Measurements from ENCODE around the gene NT5C3B.
"Not testable (repeated sequence)": the region's sequence is repeated elsewhere in the genome, so short reads cannot be mapped to it uniquely, and the experiment has no call there.

The NT5C3B gene

GRCh38 chr17:41844971-41845370 lies 8.9 kb upstream of the NT5C3B start:
- H3K4me3 ChIP-seq (ENCODE audit: low read depth in 1 of 2, low read length in 2 of 2): no peak overlapping the region
- no peaks in the 10 kb centered on the region for H3K4me1 ChIP-seq (ENCODE audit: control insufficient read depth in 1 of 2, insufficient read depth in 2 of 2, low read length in 2 of 2)
- H3K27ac ChIP-seq (ENCODE audit: low read depth, low read length): no peak overlapping the region
- no peaks in the 10 kb centered on the region for H3K9me3 ChIP-seq (ENCODE audit: control insufficient read depth in 1 of 2, low read length in 2 of 2)
- no peak overlapping the region for H3K9ac ChIP-seq (ENCODE audit: low read depth in 1 of 2, low read length in 2 of 2)
- H3K27me3 ChIP-seq (ENCODE audit: control insufficient read depth in 1 of 2, insufficient read depth in 2 of 2, low read length in 2 of 2): no peaks in the 10 kb centered on the region
- H3K36me3 ChIP-seq (ENCODE audit: control insufficient read depth in 1 of 2, insufficient read depth in 2 of 2, low read length in 2 of 2): no peaks in the 10 kb centered on the region

GRCh38 chr17:41840781-41841180 lies 4.7 kb upstream of the NT5C3B start:
- H3K27ac ChIP-seq (ENCODE audit: low read depth, low read length); H3K4me3 ChIP-seq (ENCODE audit: low read depth in 1 of 2, low read length in 2 of 2); H3K4me1 ChIP-seq (ENCODE audit: control insufficient read depth in 1 of 2, insufficient read depth in 2 of 2, low read length in 2 of 2); H3K9me3 ChIP-seq (ENCODE audit: control insufficient read depth in 1 of 2, low read length in 2 of 2); H3K27me3 ChIP-seq (ENCODE audit: control insufficient read depth in 1 of 2, insufficient read depth in 2 of 2, low read length in 2 of 2); H3K9ac ChIP-seq (ENCODE audit: low read depth in 1 of 2, low read length in 2 of 2); H3K36me3 ChIP-seq (ENCODE audit: control insufficient read depth in 1 of 2, insufficient read depth in 2 of 2, low read length in 2 of 2): not testable (repeated sequence)

DNA sequence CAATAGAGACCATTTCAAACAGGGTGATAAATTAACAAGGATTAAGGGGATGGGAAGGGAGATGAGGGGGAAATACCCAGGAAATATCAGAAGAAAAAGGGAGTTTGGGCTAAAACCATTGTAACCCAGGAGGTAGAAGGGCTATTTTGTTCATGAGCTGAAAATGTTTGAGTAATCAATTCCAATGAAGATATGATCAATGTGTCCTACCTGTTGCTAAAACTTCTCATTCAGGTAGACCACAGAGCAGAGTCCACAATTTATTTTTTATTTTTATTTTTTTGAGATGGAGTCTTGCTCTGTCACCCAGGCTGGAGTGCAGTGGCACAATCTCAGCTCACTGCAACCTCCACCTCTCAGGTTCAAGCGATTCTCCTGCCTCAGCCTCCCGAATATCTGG lies 3.4 kb upstream of the NT5C3B start:
- not testable (repeated sequence) for H3K27ac ChIP-seq (ENCODE audit: low read depth, low read length)
- H3K4me1 ChIP-seq (ENCODE audit: control insufficient read depth in 1 of 2, insufficient read depth in 2 of 2, low read length in 2 of 2): peaks cover 7 to 12% of the 10 kb centered on the region in 2 donors

GRCh38 chr17:41837761-41838538 lies 1.9 kb upstream of the NT5C3B start, which contains the start of gene KLHL10:
Gene KLHL10 (plus strand): TSS chr17:41837825. CDS start chr17:41837933, 108 bp downstream.
- peaks cover 0 to 6% of the 10 kb centered on the region in 2 donors for H3K27me3 ChIP-seq (ENCODE audit: control insufficient read depth in 1 of 2, insufficient read depth in 2 of 2, low read length in 2 of 2)
- H3K9ac ChIP-seq (ENCODE audit: low read depth in 1 of 2, low read length in 2 of 2): peak within 1 kb of the TSS in 1 of 2 donors; percentile 7
- peak within 1 kb of the TSS; percentile 71 to 79 for H3K4me3 ChIP-seq (ENCODE audit: low read depth in 1 of 2, low read length in 2 of 2)
- H3K9me3 ChIP-seq (ENCODE audit: control insufficient read depth in 1 of 2, low read length in 2 of 2): no peaks in the 10 kb centered on the region
- no peak within 1 kb of the TSS for H3K27ac ChIP-seq (ENCODE audit: low read depth, low read length)
- H3K36me3 ChIP-seq (ENCODE audit: control insufficient read depth in 1 of 2, insufficient read depth in 2 of 2, low read length in 2 of 2): no peaks in the 10 kb centered on the region
- H3K4me1 ChIP-seq (ENCODE audit: control insufficient read depth in 1 of 2, insufficient read depth in 2 of 2, low read length in 2 of 2): peaks cover 7 to 12% of the 10 kb centered on the region in 2 donors

More for the DNA sequence above, 3.4 kb upstream of the NT5C3B start:
- H3K36me3 ChIP-seq (ENCODE audit: control insufficient read depth in 1 of 2, insufficient read depth in 2 of 2, low read length in 2 of 2); H3K9me3 ChIP-seq (ENCODE audit: control insufficient read depth in 1 of 2, low read length in 2 of 2); H3K27me3 ChIP-seq (ENCODE audit: control insufficient read depth in 1 of 2, insufficient read depth in 2 of 2, low read length in 2 of 2); H3K4me3 ChIP-seq (ENCODE audit: low read depth in 1 of 2, low read length in 2 of 2); H3K9ac ChIP-seq (ENCODE audit: low read depth in 1 of 2, low read length in 2 of 2): not testable (repeated sequence)

- no peak overlapping the region for H3K27ac ChIP-seq (ENCODE audit: low read depth, low read length)
- peaks cover 0 to 5% of the 10 kb centered on the region in 2 donors for H3K36me3 ChIP-seq (ENCODE audit: control insufficient read depth in 1 of 2, insufficient read depth in 2 of 2, low read length in 2 of 2)
- H3K4me1 ChIP-seq (ENCODE audit: control insufficient read depth in 1 of 2, insufficient read depth in 2 of 2, low read length in 2 of 2): peaks cover 7 to 12% of the 10 kb centered on the region in 2 donors
- peak overlapping the region; percentile 71 to 79 for H3K4me3 ChIP-seq (ENCODE audit: low read depth in 1 of 2, low read length in 2 of 2)
- no peaks in the 10 kb centered on the region for H3K9me3 ChIP-seq (ENCODE audit: control insufficient read depth in 1 of 2, low read length in 2 of 2)
- H3K9ac ChIP-seq (ENCODE audit: low read depth in 1 of 2, low read length in 2 of 2): peak overlapping the region in 1 of 2 donors; percentile 69
- peaks cover 0 to 6% of the 10 kb centered on the region in 2 donors for H3K27me3 ChIP-seq (ENCODE audit: control insufficient read depth in 1 of 2, insufficient read depth in 2 of 2, low read length in 2 of 2)
Observed at GRCh38 chr17:41836550-41837196, 641 bp upstream of the NT5C3B start.

DNA sequence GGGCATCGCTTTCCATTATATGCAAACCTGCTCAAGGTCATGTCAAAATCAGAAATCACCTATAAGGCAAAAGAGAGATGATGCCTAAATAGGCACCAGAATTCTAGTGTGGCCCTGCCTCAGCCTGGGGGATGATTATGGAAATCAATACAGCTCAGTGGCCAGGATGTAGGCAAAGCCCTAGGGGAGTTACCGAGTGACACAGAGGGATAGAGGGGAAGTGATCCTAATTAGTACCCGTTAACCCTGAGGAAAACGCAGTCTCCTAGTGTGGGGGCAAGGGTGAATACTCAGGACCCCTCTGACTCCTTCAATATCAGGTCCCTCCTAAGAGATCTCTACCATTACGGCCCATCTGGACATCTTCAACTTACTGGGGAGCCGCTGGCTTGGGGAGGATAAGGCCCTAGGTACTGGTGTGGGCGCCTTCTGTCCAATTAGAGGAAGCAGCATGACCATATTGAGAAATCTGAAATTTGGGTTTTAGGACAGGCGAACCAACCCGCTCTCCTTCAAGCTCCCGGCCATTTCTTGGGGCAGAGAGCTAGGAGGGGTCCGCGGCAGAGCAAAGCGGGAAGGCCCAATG lies 725 bp downstream of the NT5C3B start:
- Histone ChIP-seq H3K27me3 (ENCODE audit: control insufficient read depth in 1 of 2, insufficient read depth in 2 of 2, low read length in 2 of 2) (peaks cover 0 to 6% of the 10 kb centered on the region in 2 donors), H3K9me3 (ENCODE audit: control insufficient read depth in 1 of 2, low read length in 2 of 2) (no peaks in the 10 kb centered on the region), H3K36me3 (ENCODE audit: control insufficient read depth in 1 of 2, insufficient read depth in 2 of 2, low read length in 2 of 2) (peaks cover 0 to 5% of the 10 kb centered on the region in 2 donors), H3K9ac (ENCODE audit: low read depth in 1 of 2, low read length in 2 of 2) (peak overlapping the region; percentile 48 to 59), H3K4me1 (ENCODE audit: control insufficient read depth in 1 of 2, insufficient read depth in 2 of 2, low read length in 2 of 2) (peaks cover 7 to 12% of the 10 kb centered on the region in 2 donors), H3K4me3 (ENCODE audit: low read depth in 1 of 2, low read length in 2 of 2) (peak overlapping the region; percentile 71 to 79), H3K27ac (ENCODE audit: low read depth, low read length) (no peak overlapping the region)

GRCh38 chr17:41829961-41830360 lies 6.1 kb downstream of the NT5C3B start:
- not testable (repeated sequence) for H3K4me3 ChIP-seq (ENCODE audit: low read depth in 1 of 2, low read length in 2 of 2); H3K9me3 ChIP-seq (ENCODE audit: control insufficient read depth in 1 of 2, low read length in 2 of 2); H3K4me1 ChIP-seq (ENCODE audit: control insufficient read depth in 1 of 2, insufficient read depth in 2 of 2, low read length in 2 of 2); H3K27me3 ChIP-seq (ENCODE audit: control insufficient read depth in 1 of 2, insufficient read depth in 2 of 2, low read length in 2 of 2); H3K27ac ChIP-seq (ENCODE audit: low read depth, low read length); H3K9ac ChIP-seq (ENCODE audit: low read depth in 1 of 2, low read length in 2 of 2)
- peaks cover 4 to 19% of the 10 kb centered on the region in 2 donors for H3K36me3 ChIP-seq (ENCODE audit: control insufficient read depth in 1 of 2, insufficient read depth in 2 of 2, low read length in 2 of 2)

DNA sequence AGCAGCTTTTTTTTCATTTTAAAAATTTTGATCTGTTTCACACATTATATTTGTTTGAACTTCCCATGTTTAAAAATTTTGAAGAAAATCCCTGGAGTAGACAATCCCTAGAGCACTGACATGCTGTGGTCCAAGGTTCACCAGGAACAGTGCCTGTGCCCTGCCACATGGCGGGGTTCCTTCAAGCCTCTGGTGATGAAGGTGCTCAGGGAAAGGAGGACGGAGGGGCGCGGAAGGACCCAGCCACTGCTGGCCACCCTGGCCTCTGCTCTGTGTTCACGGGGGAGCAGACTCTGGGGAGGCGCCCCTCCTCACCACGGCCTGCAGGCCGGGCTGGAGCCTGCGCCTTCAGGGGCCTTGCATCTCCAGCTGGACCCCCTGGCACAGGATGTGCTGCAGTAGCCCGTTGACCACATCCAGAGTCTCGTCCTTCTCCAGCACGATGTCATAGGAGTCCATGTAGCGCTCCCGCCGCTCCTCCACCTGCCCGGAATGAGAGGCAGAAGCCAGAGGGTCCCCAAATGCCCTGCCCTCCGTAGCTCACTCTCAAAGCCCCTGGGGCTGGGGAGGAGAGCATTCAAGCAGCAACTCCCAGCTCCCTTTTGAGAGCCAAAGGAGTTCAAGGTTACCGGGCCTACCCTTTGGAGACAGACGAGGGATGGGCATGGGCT lies 10.7 kb downstream of the NT5C3B start:
- H3K36me3 ChIP-seq (ENCODE audit: control insufficient read depth in 1 of 2, insufficient read depth in 2 of 2, low read length in 2 of 2): peaks cover 4 to 14% of the 10 kb centered on the region in 2 donors

DNA sequence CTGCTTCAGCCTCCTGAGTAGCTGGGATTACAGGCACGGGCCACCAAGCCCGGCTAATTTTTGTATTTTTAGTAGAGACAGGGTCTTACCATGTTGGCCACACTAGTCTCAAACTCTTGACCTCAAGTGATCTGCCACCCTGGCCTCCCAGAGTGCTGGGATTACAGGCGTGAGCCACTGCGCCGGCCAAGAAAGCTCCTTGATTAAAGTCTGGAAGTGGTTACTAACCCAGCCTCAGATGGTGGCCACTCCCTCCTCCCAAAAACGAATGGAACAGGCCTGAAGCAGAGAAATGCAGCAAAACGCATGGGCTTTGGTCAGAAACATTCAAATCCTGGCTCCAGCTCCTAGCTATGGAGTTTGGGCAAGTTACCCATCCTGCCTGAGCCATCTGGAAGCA lies 11.9 kb downstream of the NT5C3B start:
- H3K27me3 ChIP-seq (ENCODE audit: control insufficient read depth in 1 of 2, insufficient read depth in 2 of 2, low read length in 2 of 2): no peaks in the 10 kb centered on the region
- H3K9me3 ChIP-seq (ENCODE audit: control insufficient read depth in 1 of 2, low read length in 2 of 2): no peaks in the 10 kb centered on the region
- H3K4me1 ChIP-seq (ENCODE audit: control insufficient read depth in 1 of 2, insufficient read depth in 2 of 2, low read length in 2 of 2): no peaks in the 10 kb centered on the region

More for the DNA sequence above, 10.7 kb downstream of the NT5C3B start:
- Histone ChIP-seq H3K4me3 (ENCODE audit: low read depth in 1 of 2, low read length in 2 of 2) (no peak overlapping the region), H3K9ac (ENCODE audit: low read depth in 1 of 2, low read length in 2 of 2) (no peak overlapping the region), H3K9me3 (ENCODE audit: control insufficient read depth in 1 of 2, low read length in 2 of 2) (no peaks in the 10 kb centered on the region), H3K27me3 (ENCODE audit: control insufficient read depth in 1 of 2, insufficient read depth in 2 of 2, low read length in 2 of 2) (no peaks in the 10 kb centered on the region), H3K4me1 (ENCODE audit: control insufficient read depth in 1 of 2, insufficient read depth in 2 of 2, low read length in 2 of 2) (no peaks in the 10 kb centered on the region), H3K27ac (ENCODE audit: low read depth, low read length) (no peak overlapping the region)

More for the DNA sequence above, 11.9 kb downstream of the NT5C3B start:
- peaks cover 0 to 7% of the 10 kb centered on the region in 2 donors for H3K36me3 ChIP-seq (ENCODE audit: control insufficient read depth in 1 of 2, insufficient read depth in 2 of 2, low read length in 2 of 2)
- no peak overlapping the region for H3K9ac ChIP-seq (ENCODE audit: low read depth in 1 of 2, low read length in 2 of 2)
- no peak overlapping the region for H3K27ac ChIP-seq (ENCODE audit: low read depth, low read length)
- H3K4me3 ChIP-seq (ENCODE audit: low read depth in 1 of 2, low read length in 2 of 2): no peak overlapping the region
